Panc1 (cell line): ENCODE data around the gene IL10. TPM values are rescaled to one million over a fixed set of nuclear protein-coding genes. Genes with fewer than 3 reads are reported as not detected.

ENCODE experiments used
- ATAC-seq: fragments of 200-7000 bp; cut with Tn5 transposase; 2 replicates; pipeline ENCODE4 v1.9.1; 2020; ENCODE audit warnings: mild to moderate bottlenecking, moderate library complexity
- BruUV-seq: library from RNA; stranded (reverse); fragments of 400-500 nt; replicated peaks from 2 replicates; lab custom pipeline; 2021; lab: Mats Ljungman, UMichigan
- CTCF ChIA-PET: fragments of 300-600 bp; sonication (Branson Sonifier 250); formaldehyde crosslinking; loops from one replicate; lab custom pipeline; 2022; ENCODE audit warnings: antibody characterized with exemption; lab: Charles Lee
- POLR2A ChIA-PET: fragments of 300-600 bp; sonication (Branson Sonifier 250); formaldehyde crosslinking; loops from one replicate; lab custom pipeline; 2022; ENCODE audit warnings: antibody characterized with exemption; lab: Charles Lee
- DNase-seq: peaks from one replicate; pipeline ENCODE4 v3.0.0-alpha.2; 2010; ENCODE audit warnings: low read depth, low spot score
- H3K27ac ChIP-seq: 2 replicates; pipeline ENCODE4 v1.5.1; 2011; ENCODE audit warnings: mild to moderate bottlenecking, low read length, inconsistent platforms
- H3K27me3 ChIP-seq: fragments of 200-500 bp; sonication (Bioruptor generic); 2 replicates; pipeline ENCODE4 v1.6.0; 2014; ENCODE audit warnings: low read length, inconsistent platforms; ENCODE audit not compliant: control insufficient read depth, insufficient read depth
- H3K36me3 ChIP-seq: fragments of 200-500 bp; sonication (Bioruptor generic); 2 replicates; pipeline ENCODE4 v1.5.1; 2014; ENCODE audit warnings: inconsistent platforms, mild to moderate bottlenecking, low read length, moderate library complexity; ENCODE audit not compliant: control insufficient read depth, insufficient read depth
- H3K4me1 ChIP-seq: 2 replicates; pipeline ENCODE4 v1.5.1; 2011; ENCODE audit warnings: inconsistent platforms, mild to moderate bottlenecking, low read length, moderate library complexity; ENCODE audit not compliant: control insufficient read depth, insufficient read depth
- H3K4me3 ChIP-seq, 2 experiments: 2 replicates each; pipeline ENCODE4 v1.5.1; 2011 to 2012; ENCODE audit warnings: low read depth in 2 of 2, low read length in 2 of 2, mild to moderate bottlenecking in 2 of 2, inconsistent platforms in 1 of 2, moderate library complexity in 1 of 2
- H3K9me3 ChIP-seq: fragments of 200-500 bp; sonication (Bioruptor generic); 2 replicates; pipeline ENCODE4 v1.5.1; 2014; ENCODE audit warnings: low read depth, mild to moderate bottlenecking, inconsistent platforms, low read length, moderate library complexity; ENCODE audit not compliant: control insufficient read depth, insufficient read depth
- POLR2AphosphoS5 ChIP-seq: IDR thresholded peaks from 2 replicates; pipeline ENCODE4 v1.6.1; 2012; ENCODE audit warnings: mild to moderate bottlenecking, low read depth, low read length, moderate library complexity
- REST ChIP-seq, 2 experiments: IDR thresholded peaks; 2 replicates each; pipeline ENCODE4 v1.6.1; 2011 to 2012; ENCODE audit warnings: low read depth in 2 of 2, control low read depth in 1 of 2, low read length in 1 of 2, mild to moderate bottlenecking in 1 of 2, moderate library complexity in 1 of 2; ENCODE audit not compliant: insufficient read depth in 1 of 2
- SIN3A ChIP-seq: IDR thresholded peaks from 2 replicates; pipeline ENCODE4 v1.6.1; 2012; ENCODE audit warnings: low read depth, mild to moderate bottlenecking, low read length, moderate library complexity, borderline replicate concordance; ENCODE audit not compliant: insufficient read depth
- TCF7L2 ChIP-seq: IDR thresholded peaks from 2 replicates; pipeline ENCODE4 v1.6.1; 2011; ENCODE audit warnings: mild to moderate bottlenecking, low read depth, low read length, inconsistent platforms
- in situ Hi-C: cut with HindIII; loops from 2 replicates; pipeline ENCODE4 v1.10.0; 2016; ENCODE audit warnings: low sequenced_read_pairs, low pct_unique_long_range_greater_than_20kb
- intact Hi-C: fragments of 100-400 bp; cut with micrococcal nuclease; formaldehyde crosslinking; loops from one replicate; pipeline ENCODE4 v1.10.0; 2022; ENCODE audit not compliant: unreplicated experiment
- total RNA-seq: library from RNA; stranded (reverse); gene quantifications from one replicate; pipeline ENCODE4 v1.2.1, GENCODE V29; 2021; ENCODE audit not compliant: unreplicated experiment
- TF ChIP-seq, protein P1 (sequence below): fragments of 450-650 bp; IDR thresholded peaks from 2 replicates; pipeline ENCODE4 v1.5.1; 2017; ENCODE audit warnings: mild to moderate bottlenecking

The IL10 gene
- total RNA-seq, 1 experiment from 2014 or later, result not detected

DNA sequence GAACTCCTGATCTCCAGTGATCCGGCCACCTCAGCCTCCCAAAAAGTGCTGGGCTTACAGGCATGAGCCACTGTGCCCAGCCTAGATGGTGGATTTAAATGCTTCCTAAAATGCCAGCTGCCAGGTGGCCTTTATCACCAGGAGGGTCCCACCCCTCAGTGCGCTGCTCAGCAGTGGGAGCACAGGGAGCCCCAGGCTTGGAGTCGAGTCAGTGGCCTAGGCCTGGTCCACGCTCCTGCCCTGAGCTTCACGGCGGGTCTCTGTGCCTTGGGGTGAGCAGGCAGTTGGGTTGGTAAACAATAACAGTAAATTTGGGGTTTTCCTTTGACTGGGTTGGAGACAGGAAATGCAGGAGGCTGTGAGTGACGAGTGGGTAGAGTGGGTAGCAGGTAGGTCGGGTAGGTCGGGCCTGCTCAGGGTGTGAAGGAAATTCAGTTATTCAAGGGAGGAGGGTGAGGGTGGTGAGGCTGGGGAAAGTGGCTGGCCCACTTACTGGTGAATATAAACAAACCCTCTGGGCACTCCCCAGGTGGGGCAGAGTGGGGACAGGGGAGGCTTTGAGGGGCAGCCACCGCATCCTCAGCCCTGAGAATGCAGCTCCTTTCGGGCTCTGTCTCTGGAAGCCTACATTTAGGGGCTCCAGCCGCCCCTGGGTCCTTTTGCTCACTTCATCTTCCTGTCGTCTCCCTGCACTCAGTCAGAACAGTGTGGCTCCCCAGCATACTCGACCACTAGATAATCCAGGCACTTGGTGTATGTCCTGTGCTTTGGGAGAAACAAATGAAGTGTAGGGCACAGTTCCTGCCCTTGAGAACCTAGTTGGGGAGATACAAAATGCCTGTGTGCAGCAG lies 35.2 kb downstream of the IL10 start:
- Histone ChIP-seq H3K27ac (no peak overlapping the region), H3K9me3 (no peaks in the 10 kb centered on the region), H3K27me3 (no peaks in the 10 kb centered on the region), H3K4me1 (no peaks in the 10 kb centered on the region), H3K36me3 (no peaks in the 10 kb centered on the region), H3K4me3 (no peak overlapping the region)
- no TSS peak for BruUV-seq
- POLR2A ChIA-PET, result no interaction called here
- DNase-seq (no peak), ATAC-seq (no peak)
- in situ Hi-C loops (no loop called here), intact Hi-C loops (loop anchor here (10.0 kb wide), 1 partner anchor 248 kb away; no protein-coding TSS in a partner anchor)
- CTCF ChIA-PET, result no interaction called here
- TF ChIP-seq REST (IDR thresholded peaks at IDR 0.05; ENCODE audit: insufficient read depth in 1 of 2, low read depth in 2 of 2, low read length in 1 of 2) (no peak), POLR2AphosphoS5 (no peak), SIN3A (no peak), TCF7L2 (no peak)
- TF ChIP-seq, protein P1, sequence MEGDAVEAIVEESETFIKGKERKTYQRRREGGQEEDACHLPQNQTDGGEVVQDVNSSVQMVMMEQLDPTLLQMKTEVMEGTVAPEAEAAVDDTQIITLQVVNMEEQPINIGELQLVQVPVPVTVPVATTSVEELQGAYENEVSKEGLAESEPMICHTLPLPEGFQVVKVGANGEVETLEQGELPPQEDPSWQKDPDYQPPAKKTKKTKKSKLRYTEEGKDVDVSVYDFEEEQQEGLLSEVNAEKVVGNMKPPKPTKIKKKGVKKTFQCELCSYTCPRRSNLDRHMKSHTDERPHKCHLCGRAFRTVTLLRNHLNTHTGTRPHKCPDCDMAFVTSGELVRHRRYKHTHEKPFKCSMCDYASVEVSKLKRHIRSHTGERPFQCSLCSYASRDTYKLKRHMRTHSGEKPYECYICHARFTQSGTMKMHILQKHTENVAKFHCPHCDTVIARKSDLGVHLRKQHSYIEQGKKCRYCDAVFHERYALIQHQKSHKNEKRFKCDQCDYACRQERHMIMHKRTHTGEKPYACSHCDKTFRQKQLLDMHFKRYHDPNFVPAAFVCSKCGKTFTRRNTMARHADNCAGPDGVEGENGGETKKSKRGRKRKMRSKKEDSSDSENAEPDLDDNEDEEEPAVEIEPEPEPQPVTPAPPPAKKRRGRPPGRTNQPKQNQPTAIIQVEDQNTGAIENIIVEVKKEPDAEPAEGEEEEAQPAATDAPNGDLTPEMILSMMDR, result no peak

- in situ Hi-C loops (no loop called here), intact Hi-C loops (loop anchor here (10.0 kb wide), 1 partner anchor 249 kb away; no protein-coding TSS in a partner anchor)
- ATAC-seq (no peak), DNase-seq (no peak)
- Histone ChIP-seq H3K4me3 (no peak overlapping the region), H3K27me3 (no peaks in the 10 kb centered on the region), H3K27ac (no peak overlapping the region), H3K36me3 (no peaks in the 10 kb centered on the region), H3K9me3 (no peaks in the 10 kb centered on the region), H3K4me1 (no peaks in the 10 kb centered on the region)
- ChIA-PET POLR2A (no interaction called here), CTCF (interaction anchor here (0.6 to 2.3 kb wide), 3 partner anchors 8 to 177 kb away, joined by 4 to 8 read pairs (median 8); no protein-coding TSS in a partner anchor)
- BruUV-seq, result no TSS peak
- TF ChIP-seq REST (IDR thresholded peaks at IDR 0.05; ENCODE audit: insufficient read depth in 1 of 2, low read depth in 2 of 2, low read length in 1 of 2) (no peak), TCF7L2 (no peak), POLR2AphosphoS5 (no peak), SIN3A (no peak)
- TF ChIP-seq, protein P1, result no peak
Observed at GRCh38 chr1:206735553-206736031, 36.7 kb downstream of the IL10 start.
